IMR-90 (cell line): ENCODE measurements around the gene ZNF688. TPM values are rescaled to one million over a fixed set of nuclear protein-coding genes. Genes with fewer than 3 reads are reported as not detected.

Source experiments
- NFE2L2 ChIP-seq: fragments of 150-350 bp; IDR thresholded peaks from 2 replicates; pipeline ENCODE4 v1.6.1; 2016; ENCODE audit warnings: low read depth, mild to moderate bottlenecking, low read length
- RCOR1 ChIP-seq: IDR thresholded peaks from 2 replicates; pipeline ENCODE4 v1.6.1; 2012; ENCODE audit warnings: mild to moderate bottlenecking, low read length, improper control_type of control experiment; ENCODE audit not compliant: insufficient replicate concordance
- polyA plus RNA-seq, 3 experiments: library from polyadenylated mRNA; depleted of rRNA; stranded (reverse); fragments of >200 nt; gene quantifications; 2 replicates each; pipeline ENCODE4 v1.2.3, GENCODE V29; 2012; ENCODE audit warnings: low replicate concordance in 1 of 3
- total RNA-seq: library from RNA; depleted of rRNA; stranded (reverse); fragments of >200 nt; gene quantifications from 2 replicates; pipeline ENCODE4 v1.2.3, GENCODE V29; 2012
- TF ChIP-seq, protein P1 (sequence below): conservative IDR thresholded peaks from 2 replicates; pipeline ENCODE4 v1.5.1; 2012; ENCODE audit warnings: mild to moderate bottlenecking, low read depth, low read length, improper control_type of control experiment

The ZNF688 gene
- total and polyA plus RNA-seq, 2 of the 4 experiments (the other 2 are of a cell fraction) = 1.8 to 3.7 TPM

DNA sequence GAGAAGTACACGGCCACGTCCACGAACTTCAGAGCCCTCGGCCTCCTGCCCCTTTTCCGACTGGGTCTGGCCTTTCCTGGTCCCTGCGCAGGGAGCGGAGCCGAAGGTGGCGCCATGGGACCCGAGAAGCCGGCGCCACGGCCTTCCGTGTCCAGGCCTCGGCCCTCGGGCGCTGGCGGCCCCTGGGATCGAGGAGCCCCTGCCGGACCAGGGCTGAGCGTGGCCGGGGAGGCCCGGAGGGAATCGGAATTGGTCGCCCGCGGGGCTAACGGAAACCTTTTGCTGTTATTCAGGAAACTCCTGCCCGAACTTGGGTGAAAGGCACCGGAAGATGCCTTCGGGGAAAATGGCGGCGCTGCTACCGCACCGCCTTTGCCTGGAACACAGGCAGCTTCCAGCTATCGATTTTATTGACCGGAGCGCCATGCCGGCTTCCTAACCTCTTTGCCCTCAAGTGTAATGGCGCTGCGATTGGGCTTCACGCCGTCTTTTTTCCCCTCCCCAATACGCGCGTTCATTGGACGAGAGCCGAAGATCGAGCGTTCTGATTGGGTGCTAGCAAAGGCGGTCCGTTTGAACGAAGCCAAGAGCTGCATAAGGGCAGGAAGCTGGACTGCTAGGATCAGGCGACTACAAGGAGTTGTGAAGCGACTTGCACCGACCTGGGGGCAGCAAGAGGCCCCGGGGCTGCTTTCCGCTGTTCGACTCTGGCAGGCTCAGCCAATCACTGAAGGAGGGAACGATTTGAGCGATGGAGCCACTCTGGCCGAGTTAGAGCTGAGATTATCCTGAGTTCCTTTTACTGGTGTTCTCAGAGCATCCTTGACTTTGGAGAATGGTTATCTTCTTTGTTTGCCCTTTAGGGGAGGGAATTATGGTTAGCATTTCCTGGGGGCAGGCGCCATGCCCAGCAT lies 38.7 kb upstream of the ZNF688 start, which contains the start of gene ZNF689 (continued):
- TF ChIP-seq, protein P1, sequence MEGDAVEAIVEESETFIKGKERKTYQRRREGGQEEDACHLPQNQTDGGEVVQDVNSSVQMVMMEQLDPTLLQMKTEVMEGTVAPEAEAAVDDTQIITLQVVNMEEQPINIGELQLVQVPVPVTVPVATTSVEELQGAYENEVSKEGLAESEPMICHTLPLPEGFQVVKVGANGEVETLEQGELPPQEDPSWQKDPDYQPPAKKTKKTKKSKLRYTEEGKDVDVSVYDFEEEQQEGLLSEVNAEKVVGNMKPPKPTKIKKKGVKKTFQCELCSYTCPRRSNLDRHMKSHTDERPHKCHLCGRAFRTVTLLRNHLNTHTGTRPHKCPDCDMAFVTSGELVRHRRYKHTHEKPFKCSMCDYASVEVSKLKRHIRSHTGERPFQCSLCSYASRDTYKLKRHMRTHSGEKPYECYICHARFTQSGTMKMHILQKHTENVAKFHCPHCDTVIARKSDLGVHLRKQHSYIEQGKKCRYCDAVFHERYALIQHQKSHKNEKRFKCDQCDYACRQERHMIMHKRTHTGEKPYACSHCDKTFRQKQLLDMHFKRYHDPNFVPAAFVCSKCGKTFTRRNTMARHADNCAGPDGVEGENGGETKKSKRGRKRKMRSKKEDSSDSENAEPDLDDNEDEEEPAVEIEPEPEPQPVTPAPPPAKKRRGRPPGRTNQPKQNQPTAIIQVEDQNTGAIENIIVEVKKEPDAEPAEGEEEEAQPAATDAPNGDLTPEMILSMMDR = peak; percentile 4; the same call in 1 of the 2 replicates
- TF ChIP-seq RCOR1 (no peak), NFE2L2 (no peak)
